Osteocyte (in vitro differentiated cells): ENCODE data around the gene SYNRG. TPM values are rescaled to one million over a fixed set of nuclear protein-coding genes. Genes with fewer than 3 reads are reported as not detected.

Source experiments
- DNase-seq: peaks from one replicate; pipeline ENCODE4 v3.0.0; 2021; ENCODE audit warnings: mixed read lengths; ENCODE audit not compliant: unreplicated experiment; ENCODE audit errors: extremely low spot score
- H3K27ac Mint-ChIP-seq: one replicate; pipeline ENCODE4 v1.8.0; 2021; ENCODE audit warnings: mild to moderate bottlenecking, mixed read lengths; ENCODE audit not compliant: unreplicated experiment
- H3K27me3 Mint-ChIP-seq: one replicate; pipeline ENCODE4 v1.8.0; 2021; ENCODE audit warnings: mixed read lengths; ENCODE audit not compliant: unreplicated experiment
- H3K36me3 Mint-ChIP-seq: one replicate; pipeline ENCODE4 v1.8.0; 2021; ENCODE audit warnings: mixed read lengths; ENCODE audit not compliant: unreplicated experiment
- H3K4me1 Mint-ChIP-seq: one replicate; pipeline ENCODE4 v1.8.0; 2021; ENCODE audit warnings: mixed read lengths; ENCODE audit not compliant: unreplicated experiment
- H3K4me3 Mint-ChIP-seq: one replicate; pipeline ENCODE4 v1.8.0; 2021; ENCODE audit warnings: mild to moderate bottlenecking, moderate library complexity, mixed read lengths; ENCODE audit not compliant: unreplicated experiment
- H3K9me3 Mint-ChIP-seq: one replicate; pipeline ENCODE4 v1.8.0; 2021; ENCODE audit warnings: mixed read lengths; ENCODE audit not compliant: unreplicated experiment
- CTCF ChIP-seq: fragments of 200-600 bp; sonication (generic); IDR thresholded peaks from 2 replicates; pipeline ENCODE4 v1.5.0; 2021; ENCODE audit warnings: antibody characterized with exemption, mild to moderate bottlenecking, moderate library complexity
- total RNA-seq: library from RNA; stranded (reverse); gene quantifications from 2 replicates; pipeline ENCODE4 v1.2.1, GENCODE V29; 2021

Gene SYNRG
- total RNA-seq, 1 donor from 2014 or later: 51.9 TPM

GRCh38 chr17:37647856-37648255, 38.6 kb upstream of the SYNRG start:
- TF ChIP-seq CTCF: no peak
- no peak for DNase-seq
- Mint-ChIP-seq H3K27ac (peak overlapping the region; percentile 72), H3K4me1 (peaks cover 25% of the 10 kb centered on the region), H3K36me3 (no peaks in the 10 kb centered on the region), H3K4me3 (no peak overlapping the region), H3K9me3 (no peaks in the 10 kb centered on the region), H3K27me3 (no peaks in the 10 kb centered on the region)

GRCh38 chr17:37643869-37644268, 34.7 kb upstream of the SYNRG start:
- Mint-ChIP-seq H3K4me3 (peak overlapping the region; percentile 85), H3K27ac (peak overlapping the region; percentile 89)
- no peak for DNase-seq

GRCh38 chr17:37643118-37643766, 34.0 kb upstream of the SYNRG start, which contains the start of gene DDX52:
DDX52 (minus strand) TSS chr17:37643446; CDS start chr17:37643420, 26 bp downstream.
- peak within 1 kb of the TSS; percentile 85 for H3K4me3 Mint-ChIP-seq
- peaks cover 18% of the 10 kb centered on the region for H3K36me3 Mint-ChIP-seq
- H3K4me1 Mint-ChIP-seq: peaks cover 43% of the 10 kb centered on the region
- no peaks in the 10 kb centered on the region for H3K27me3 Mint-ChIP-seq
- peak; percentile 96 for DNase-seq
- H3K9me3 Mint-ChIP-seq: no peaks in the 10 kb centered on the region
- H3K27ac Mint-ChIP-seq: peak within 1 kb of the TSS; percentile 89
- TF ChIP-seq CTCF: peak; percentile 25

More at GRCh38 chr17:37643869-37644268, 34.7 kb upstream of the SYNRG start:
- H3K4me1 Mint-ChIP-seq: peaks cover 46% of the 10 kb centered on the region
- H3K9me3 Mint-ChIP-seq: no peaks in the 10 kb centered on the region
- H3K27me3 Mint-ChIP-seq: no peaks in the 10 kb centered on the region
- H3K36me3 Mint-ChIP-seq: peaks cover 14% of the 10 kb centered on the region
- TF ChIP-seq CTCF: no peak

GRCh38 chr17:37642681-37643080, 33.5 kb upstream of the SYNRG start:
- H3K4me1 Mint-ChIP-seq: peaks cover 40% of the 10 kb centered on the region
- no peaks in the 10 kb centered on the region for H3K9me3 Mint-ChIP-seq
- peaks cover 23% of the 10 kb centered on the region for H3K36me3 Mint-ChIP-seq
- peak overlapping the region; percentile 89 for H3K27ac Mint-ChIP-seq
- peak overlapping the region; percentile 85 for H3K4me3 Mint-ChIP-seq
- DNase-seq: no peak
- no peaks in the 10 kb centered on the region for H3K27me3 Mint-ChIP-seq
- TF ChIP-seq CTCF: no peak

- no peak for TF ChIP-seq CTCF
- no peaks in the 10 kb centered on the region for H3K9me3 Mint-ChIP-seq
- no peak overlapping the region for H3K27ac Mint-ChIP-seq
- no peaks in the 10 kb centered on the region for H3K27me3 Mint-ChIP-seq
- DNase-seq: no peak
- H3K36me3 Mint-ChIP-seq: peaks cover 40% of the 10 kb centered on the region
- H3K4me1 Mint-ChIP-seq: peaks cover 40% of the 10 kb centered on the region
- no peak overlapping the region for H3K4me3 Mint-ChIP-seq
Observed at GRCh38 chr17:37640015-37640414, 30.8 kb upstream of the SYNRG start.
